Testis (tissue), 2 donors: ENCODE results near the gene IL22.

Source experiments
- POLR2A ChIP-seq: fragments of 450-650 bp; IDR thresholded peaks from one replicate; pipeline ENCODE4 v1.6.1; 2017; ENCODE audit warnings: antibody characterized with exemption, mild to moderate bottlenecking, moderate library complexity
- TF ChIP-seq, protein P1 (sequence below), 3 experiments: fragments of 450-650 bp in 2 of 3; fragments of 200-600 bp in 1 of 3; sonication (generic) in 1 of 3; IDR thresholded peaks; one replicate each; pipeline ENCODE4 v1.5.1; 2016 to 2019; ENCODE audit warnings: antibody characterized with exemption in 3 of 3, mild to moderate bottlenecking in 2 of 3, moderate library complexity in 1 of 3

DNA sequence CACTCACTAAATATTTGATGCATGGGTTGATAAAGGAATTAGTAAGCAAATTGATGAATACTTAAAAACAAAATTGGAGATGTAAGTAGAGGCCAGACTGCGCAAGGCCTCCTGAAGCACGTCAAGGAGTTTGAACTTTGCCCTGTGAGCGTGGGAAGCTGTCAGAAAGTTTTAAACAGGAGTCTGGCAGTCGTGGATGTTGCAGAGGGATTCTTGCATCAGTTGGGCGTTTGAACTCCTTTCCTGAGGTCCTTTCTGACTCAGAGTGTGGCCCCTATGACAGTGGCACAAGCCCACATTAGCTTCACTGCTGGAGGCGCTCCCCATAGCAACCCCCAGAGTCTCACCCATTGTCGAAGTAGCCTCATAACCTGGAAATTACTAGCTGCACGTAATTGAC, 17.9 kb upstream of the IL22 start:
- TF ChIP-seq, protein P1, sequence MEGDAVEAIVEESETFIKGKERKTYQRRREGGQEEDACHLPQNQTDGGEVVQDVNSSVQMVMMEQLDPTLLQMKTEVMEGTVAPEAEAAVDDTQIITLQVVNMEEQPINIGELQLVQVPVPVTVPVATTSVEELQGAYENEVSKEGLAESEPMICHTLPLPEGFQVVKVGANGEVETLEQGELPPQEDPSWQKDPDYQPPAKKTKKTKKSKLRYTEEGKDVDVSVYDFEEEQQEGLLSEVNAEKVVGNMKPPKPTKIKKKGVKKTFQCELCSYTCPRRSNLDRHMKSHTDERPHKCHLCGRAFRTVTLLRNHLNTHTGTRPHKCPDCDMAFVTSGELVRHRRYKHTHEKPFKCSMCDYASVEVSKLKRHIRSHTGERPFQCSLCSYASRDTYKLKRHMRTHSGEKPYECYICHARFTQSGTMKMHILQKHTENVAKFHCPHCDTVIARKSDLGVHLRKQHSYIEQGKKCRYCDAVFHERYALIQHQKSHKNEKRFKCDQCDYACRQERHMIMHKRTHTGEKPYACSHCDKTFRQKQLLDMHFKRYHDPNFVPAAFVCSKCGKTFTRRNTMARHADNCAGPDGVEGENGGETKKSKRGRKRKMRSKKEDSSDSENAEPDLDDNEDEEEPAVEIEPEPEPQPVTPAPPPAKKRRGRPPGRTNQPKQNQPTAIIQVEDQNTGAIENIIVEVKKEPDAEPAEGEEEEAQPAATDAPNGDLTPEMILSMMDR (IDR thresholded peaks at IDR 0.05) = no peak
- no peak for TF ChIP-seq POLR2A
